RWPE1 (cell line): Measurements from ENCODE around the gene NSUN5.
"Not testable (repeated sequence)": the region's sequence is repeated elsewhere in the genome, so short reads cannot be mapped to it uniquely, and the experiment has no call there.

Experiments used
- CTCF ChIA-PET: fragments of 350-600 bp; sonication (Branson Sonifier 250); formaldehyde crosslinking; extraction: SDS; loops from one replicate; lab custom pipeline; 2021; lab: Yijun Ruan, JAX
- POLR2A ChIA-PET: fragments of 400-600 bp; formaldehyde crosslinking; extraction: SDS; loops from one replicate; lab custom pipeline; 2020; ENCODE audit warnings: antibody characterized with exemption; ENCODE audit not compliant: low non-redundant PET; lab: Yijun Ruan, JAX
- DNase-seq: peaks from one replicate; pipeline ENCODE4 v3.0.0; 2012; ENCODE audit warnings: low spot score
- H3K27ac ChIP-seq: fragments of 450-650 bp; 2 replicates; pipeline ENCODE4 v1.5.1; 2017
- TF ChIP-seq, protein P1 (sequence below): fragments of 450-650 bp; conservative IDR thresholded peaks from 2 replicates; pipeline ENCODE4 v1.5.1; 2017; ENCODE audit warnings: low read depth, mild to moderate bottlenecking

NSUN5 gene

DNA sequence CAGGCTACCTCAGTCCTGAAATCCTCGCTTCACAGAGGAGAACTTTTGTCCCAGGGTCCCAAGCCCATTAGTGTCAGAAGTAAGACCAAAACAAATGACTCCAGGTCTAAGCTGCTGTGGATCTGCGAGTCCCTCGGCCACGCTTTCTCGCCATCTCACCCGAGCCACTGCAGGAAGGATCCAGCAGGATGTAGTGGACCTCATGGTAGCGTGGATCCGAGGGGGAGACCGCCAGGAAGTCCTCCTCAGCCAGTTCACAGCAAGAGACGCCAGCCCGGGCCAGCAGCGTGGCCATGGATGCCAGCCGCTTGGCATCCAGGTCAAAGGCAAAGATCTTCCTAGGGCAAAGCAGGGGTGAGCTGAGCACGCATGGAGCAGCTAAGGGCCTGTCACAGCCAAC, 4.6 kb downstream of the NSUN5 start:
- H3K27ac ChIP-seq = no peak overlapping the region
- TF ChIP-seq, protein P1, sequence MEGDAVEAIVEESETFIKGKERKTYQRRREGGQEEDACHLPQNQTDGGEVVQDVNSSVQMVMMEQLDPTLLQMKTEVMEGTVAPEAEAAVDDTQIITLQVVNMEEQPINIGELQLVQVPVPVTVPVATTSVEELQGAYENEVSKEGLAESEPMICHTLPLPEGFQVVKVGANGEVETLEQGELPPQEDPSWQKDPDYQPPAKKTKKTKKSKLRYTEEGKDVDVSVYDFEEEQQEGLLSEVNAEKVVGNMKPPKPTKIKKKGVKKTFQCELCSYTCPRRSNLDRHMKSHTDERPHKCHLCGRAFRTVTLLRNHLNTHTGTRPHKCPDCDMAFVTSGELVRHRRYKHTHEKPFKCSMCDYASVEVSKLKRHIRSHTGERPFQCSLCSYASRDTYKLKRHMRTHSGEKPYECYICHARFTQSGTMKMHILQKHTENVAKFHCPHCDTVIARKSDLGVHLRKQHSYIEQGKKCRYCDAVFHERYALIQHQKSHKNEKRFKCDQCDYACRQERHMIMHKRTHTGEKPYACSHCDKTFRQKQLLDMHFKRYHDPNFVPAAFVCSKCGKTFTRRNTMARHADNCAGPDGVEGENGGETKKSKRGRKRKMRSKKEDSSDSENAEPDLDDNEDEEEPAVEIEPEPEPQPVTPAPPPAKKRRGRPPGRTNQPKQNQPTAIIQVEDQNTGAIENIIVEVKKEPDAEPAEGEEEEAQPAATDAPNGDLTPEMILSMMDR = no peak
- CTCF ChIA-PET = no interaction called here
- no peak for DNase-seq
- POLR2A ChIA-PET = no interaction called here

DNA sequence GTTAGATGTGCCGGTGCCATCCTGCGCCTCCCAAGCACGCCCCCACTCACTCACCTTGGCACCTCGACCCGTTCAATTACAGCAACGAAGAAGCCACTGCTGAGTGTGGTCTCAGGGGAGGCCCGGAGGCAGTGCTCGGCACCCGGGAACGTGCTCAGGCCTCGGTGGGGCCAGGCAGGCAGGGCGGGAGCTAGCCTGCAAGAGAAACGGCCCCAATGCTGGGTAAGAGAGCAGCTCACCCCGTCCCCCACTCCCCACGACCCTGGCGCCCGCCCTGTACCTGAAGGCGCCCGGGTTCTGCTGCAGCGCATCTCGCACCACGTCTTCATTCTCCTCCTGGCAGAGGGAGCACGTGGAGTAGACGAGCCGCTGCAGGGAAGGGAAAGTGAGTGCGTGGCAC, 5.1 kb downstream of the NSUN5 start:
- H3K27ac ChIP-seq = no peak overlapping the region
- TF ChIP-seq, protein P1 = no peak

DNA sequence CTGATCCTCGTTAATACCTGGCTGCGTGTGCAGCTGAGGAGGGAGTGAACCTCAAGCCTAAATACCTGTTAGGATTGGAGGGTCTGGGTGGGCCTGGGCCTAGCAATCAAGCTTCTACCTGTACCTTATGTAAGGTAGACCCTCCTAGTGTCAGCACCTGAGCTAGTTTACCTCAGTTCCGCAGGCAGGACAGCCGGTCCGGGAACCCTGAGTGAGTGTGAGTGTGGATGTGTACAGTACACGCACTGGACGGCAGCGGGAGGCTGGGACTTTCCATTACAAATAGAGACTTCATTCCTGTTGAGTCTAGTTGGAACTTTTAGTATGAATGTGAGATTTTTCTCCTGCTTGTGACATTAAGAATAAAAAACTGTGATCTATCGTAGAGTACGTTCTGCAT, 5.8 kb downstream of the NSUN5 start:
- H3K27ac ChIP-seq, CTCF ChIA-PET, DNase-seq, POLR2A ChIA-PET: not testable (repeated sequence)

More for the DNA sequence above, 5.1 kb downstream of the NSUN5 start:
- CTCF ChIA-PET = no interaction called here
- no peak for DNase-seq
- POLR2A ChIA-PET = no interaction called here

DNA sequence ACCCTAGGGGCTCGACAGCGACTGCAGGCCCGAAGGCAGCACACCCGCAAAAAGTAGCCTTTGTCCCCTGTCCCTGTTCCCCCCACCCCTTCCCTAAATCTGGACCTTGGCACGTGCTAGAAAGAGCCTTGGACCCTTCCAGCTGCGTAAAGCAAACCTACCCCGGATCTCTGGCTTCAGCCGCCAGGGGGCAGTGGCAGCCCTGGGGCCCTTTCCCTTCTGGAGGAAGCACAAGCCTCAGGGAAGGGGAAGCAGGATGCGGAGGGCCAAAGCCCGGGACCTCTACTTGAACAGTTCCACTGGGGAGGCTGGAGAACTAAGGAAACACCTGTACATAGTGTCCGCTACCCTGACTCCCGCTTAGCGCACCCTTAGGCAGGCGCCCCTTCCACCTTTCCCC, 7.5 kb downstream of the NSUN5 start:
- CTCF ChIA-PET, POLR2A ChIA-PET, DNase-seq, H3K27ac ChIP-seq: not testable (repeated sequence)

DNA sequence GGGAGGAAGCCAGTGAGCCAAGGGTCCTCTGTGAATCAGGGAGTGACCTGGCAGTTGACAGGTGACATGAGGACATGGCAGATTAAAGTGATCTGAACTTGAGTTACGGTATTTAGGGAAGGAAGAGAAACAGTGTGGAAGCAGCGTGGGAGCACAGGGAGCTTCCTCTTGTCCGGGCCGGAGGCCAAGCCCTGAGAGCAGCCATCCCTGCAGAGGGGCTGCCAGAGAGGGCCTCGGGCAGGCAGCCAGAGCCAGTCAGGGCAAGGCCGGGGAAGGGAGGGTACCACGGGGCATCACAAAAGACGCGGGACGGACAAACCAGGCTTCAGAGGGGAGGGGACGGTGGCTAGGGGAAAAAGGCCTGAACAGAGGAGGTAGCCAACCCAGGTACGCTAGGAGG, 8.8 kb downstream of the NSUN5 start:
- H3K27ac ChIP-seq, CTCF ChIA-PET, POLR2A ChIA-PET, DNase-seq: not testable (repeated sequence)

DNA sequence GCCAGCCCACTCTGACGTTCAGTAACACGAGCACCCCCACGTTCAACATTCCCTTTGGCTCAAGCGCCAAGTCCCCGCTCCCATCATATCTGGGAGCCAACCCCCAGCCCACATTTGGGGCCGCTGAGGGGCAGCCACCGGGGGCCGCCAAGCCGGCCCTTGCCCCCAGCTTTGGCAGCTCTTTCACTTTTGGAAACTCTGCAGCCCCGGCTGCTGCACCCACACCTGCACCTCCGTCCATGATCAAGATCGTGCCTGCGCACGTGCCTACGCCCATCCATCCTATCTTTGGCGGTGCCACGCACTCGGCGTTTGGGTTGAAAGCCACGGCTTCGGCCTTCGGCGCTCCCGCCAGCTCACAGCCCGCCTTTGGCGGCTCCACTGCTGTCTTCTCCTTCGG, 10.9 kb downstream of the NSUN5 start:
- POLR2A ChIA-PET, H3K27ac ChIP-seq, CTCF ChIA-PET, DNase-seq: not testable (repeated sequence)

DNA sequence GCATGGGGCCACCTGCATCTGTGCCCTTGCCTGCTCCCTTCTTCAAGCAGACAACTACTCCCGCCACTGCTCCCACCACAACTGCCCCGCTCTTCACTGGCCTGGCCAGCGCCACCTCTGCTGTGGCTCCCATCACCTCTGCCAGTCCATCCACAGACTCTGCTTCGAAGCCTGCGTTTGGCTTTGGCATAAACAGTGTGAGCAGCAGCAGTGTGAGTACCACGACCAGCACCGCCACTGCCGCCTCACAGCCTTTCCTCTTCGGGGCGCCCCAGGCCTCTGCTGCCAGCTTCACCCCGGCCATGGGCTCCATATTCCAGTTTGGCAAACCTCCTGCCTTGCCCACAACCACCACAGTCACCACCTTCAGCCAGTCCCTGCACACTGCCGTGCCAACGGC, 11.4 kb downstream of the NSUN5 start:
- CTCF ChIA-PET, DNase-seq, H3K27ac ChIP-seq, POLR2A ChIA-PET: not testable (repeated sequence)

DNA sequence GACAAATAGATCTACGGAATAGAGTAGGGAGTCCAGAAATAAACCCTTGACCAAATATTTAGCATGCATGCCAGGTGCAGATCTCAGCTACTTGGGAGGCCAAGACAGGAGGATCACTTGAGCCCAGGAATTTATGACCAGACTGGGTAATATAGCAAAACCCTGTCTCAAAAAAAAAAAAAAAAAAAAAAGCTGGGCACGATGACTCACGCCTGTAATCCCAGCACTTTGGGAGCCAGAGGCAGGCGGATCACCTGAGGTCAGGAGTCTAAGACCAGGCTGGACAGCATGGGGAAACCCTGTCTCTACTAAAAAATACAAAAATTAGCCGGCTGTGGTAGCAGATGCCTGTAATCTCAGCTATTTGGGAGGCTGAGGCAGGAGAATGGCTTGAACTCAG, 31.4 kb downstream of the NSUN5 start:
- POLR2A ChIA-PET, CTCF ChIA-PET, DNase-seq, H3K27ac ChIP-seq: not testable (repeated sequence)

DNA sequence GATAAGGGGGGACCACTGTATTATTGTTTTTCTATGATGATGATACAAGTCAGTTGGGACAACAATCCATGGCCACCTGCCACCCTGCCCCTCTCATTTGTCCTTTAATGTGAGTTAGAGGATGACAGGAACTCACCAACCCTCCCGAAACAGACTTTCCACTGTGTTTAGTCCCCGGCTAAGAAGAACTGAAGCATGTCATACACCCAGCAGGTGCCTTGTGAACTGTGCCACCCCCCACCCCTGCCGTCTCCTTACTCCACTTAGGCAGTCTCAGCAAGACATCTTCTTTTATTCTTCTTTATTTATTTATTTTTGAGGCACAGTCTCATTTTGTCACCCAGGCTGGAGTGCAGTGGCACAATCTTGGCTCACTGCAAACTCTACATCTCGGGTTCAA, 40.8 kb downstream of the NSUN5 start:
- H3K27ac ChIP-seq, DNase-seq, CTCF ChIA-PET, POLR2A ChIA-PET: not testable (repeated sequence)

DNA sequence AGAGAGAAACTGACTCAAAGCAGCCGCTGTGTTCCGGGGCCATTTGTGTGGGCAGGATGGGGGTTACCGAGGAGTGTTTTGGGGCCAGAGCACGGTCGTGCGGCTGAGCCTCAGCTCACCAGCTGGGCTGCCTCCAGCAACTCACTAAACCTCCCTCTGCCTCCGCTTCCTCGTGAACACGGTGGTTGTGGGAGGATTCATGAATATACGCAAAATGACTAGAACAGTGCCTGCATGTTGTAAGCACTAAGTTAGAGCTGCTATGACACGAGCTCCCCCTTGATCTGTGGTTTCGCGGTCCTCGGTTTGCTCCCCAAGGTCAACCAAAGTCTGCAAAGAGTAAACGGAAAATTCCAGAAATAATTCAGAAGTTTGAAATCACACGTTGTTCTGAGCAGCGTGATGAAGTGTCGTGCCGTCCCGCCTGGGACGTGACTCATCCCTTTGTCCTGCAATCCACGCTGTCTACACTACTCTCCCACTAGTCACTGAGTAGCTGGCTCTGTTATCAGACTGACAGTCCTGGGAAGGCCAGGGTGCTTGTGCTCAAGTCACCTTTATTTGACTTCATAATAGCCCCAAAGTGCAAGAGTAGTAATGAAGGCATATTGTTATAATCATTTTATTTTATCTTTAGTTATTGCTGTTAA, 41.8 kb downstream of the NSUN5 start:
- H3K27ac ChIP-seq, CTCF ChIA-PET, POLR2A ChIA-PET, DNase-seq: not testable (repeated sequence)

DNA sequence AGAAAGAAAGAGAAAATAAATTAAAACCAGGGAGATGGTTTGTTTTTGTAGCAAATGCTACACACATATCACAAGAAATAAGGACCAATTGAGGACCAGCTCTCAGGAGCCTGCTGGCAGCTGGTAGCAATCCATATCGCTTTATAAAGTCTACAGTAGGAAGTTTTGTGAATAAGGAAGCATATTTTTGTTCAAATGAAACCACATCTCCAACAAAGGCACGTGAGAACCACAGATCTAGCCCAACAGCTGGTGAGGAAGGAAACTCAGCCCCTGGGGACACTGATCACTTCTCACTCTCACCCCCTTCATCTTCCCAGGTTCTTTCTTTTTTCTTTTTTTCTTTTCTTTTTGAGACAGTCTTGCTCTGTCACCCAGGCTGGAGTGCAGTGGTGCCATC, 46.2 kb downstream of the NSUN5 start:
- H3K27ac ChIP-seq, CTCF ChIA-PET, DNase-seq, POLR2A ChIA-PET: not testable (repeated sequence)
